Kidney (tissue), 14 donors: ENCODE measurements around the gene AUTS2. TPM values are rescaled to one million over a fixed set of nuclear protein-coding genes. Genes with fewer than 3 reads are reported as not detected.

Experiments
- DNase-seq, 5 donors: peaks; one replicate each; pipeline ENCODE4 v3.0.0-alpha.2; 2013 to 2020
- FAIRE-seq: peaks from 2 replicates; lab custom pipeline; 2012; peaks lifted over from hg19 to GRCh38; lab: Jason Lieb, UNC
- H3K27ac ChIP-seq, 2 donors: one replicate each; pipeline ENCODE4 v1.7.0; 2013; ENCODE audit warnings: low read depth in 2 of 2, low read length in 2 of 2, inconsistent platforms in 1 of 2
- H3K27me3 ChIP-seq: one replicate; pipeline ENCODE4 v1.7.1; 2013; ENCODE audit warnings: low read length, inconsistent platforms; ENCODE audit not compliant: control insufficient read depth, insufficient read depth
- H3K36me3 ChIP-seq, 3 donors: one replicate each; pipeline versions ENCODE4 v1.7.0 to v1.7.1; 2013; ENCODE audit warnings: low read length in 3 of 3, control low read depth in 1 of 3, inconsistent platforms in 1 of 3; ENCODE audit not compliant: insufficient read depth in 3 of 3, control insufficient read depth in 2 of 3
- H3K4me1 ChIP-seq, 3 donors: one replicate each; pipeline versions ENCODE4 v1.7.0 to v1.7.1; 2013; ENCODE audit warnings: low read length in 3 of 3, inconsistent platforms in 1 of 3, low read depth in 1 of 3; ENCODE audit not compliant: control insufficient read depth in 2 of 3, insufficient read depth in 2 of 3
- H3K4me3 ChIP-seq, 3 donors: one replicate each; pipeline versions ENCODE4 v1.7.0 to v1.8.1; 2013; ENCODE audit warnings: low read length in 3 of 3, control low read depth in 1 of 3, inconsistent platforms in 1 of 3
- H3K9ac ChIP-seq, 3 donors: one replicate each; pipeline versions ENCODE4 v1.7.0 to v1.7.1; 2013; ENCODE audit warnings: low read length in 3 of 3, control low read depth in 1 of 3, inconsistent platforms in 1 of 3
- H3K9me3 ChIP-seq, 3 donors: one replicate each; pipeline versions ENCODE4 v1.7.0 to v1.7.1; 2013; ENCODE audit warnings: low read length in 3 of 3, control low read depth in 1 of 3, inconsistent platforms in 1 of 3; ENCODE audit not compliant: control insufficient read depth in 2 of 3, insufficient read depth in 1 of 3
- CTCF ChIP-seq: IDR thresholded peaks from 3 replicates; pipeline ENCODE4 v1.5.1; 2012; ENCODE audit warnings: mild to moderate bottlenecking, moderate library complexity, borderline replicate concordance; ENCODE audit not compliant: insufficient read depth; ENCODE audit errors: extremely low read depth
- intact Hi-C: fragments of 100-400 bp; cut with DNase I; formaldehyde crosslinking; loops from one replicate; pipeline ENCODE4 v1.11.1; 2022
- polyA plus RNA-seq: library from polyadenylated mRNA; stranded (reverse); fragments of 350-450 nt; fragmentation: Illumina TruSeq; extraction: RNeasy Lipid Tissue Mini Kit (QIAGEN cat#74804); gene quantifications from one replicate; pipeline ENCODE4 v1.2.3, GENCODE V29; 2014; ENCODE audit warnings: low read depth, low replicate concordance; ENCODE audit not compliant: insufficient read depth
- total RNA-seq: library from RNA; stranded (reverse); fragmentation: NEBNext Ultra II Directional; extraction: Animal tissue kit (Norgen Biotek cat#: 25700); gene quantifications from one replicate; pipeline ENCODE4 v1.2.1, GENCODE V29; 2021
- donor health status: control.
- donor health status: control.
- donor health status: control.
- donor health status: control.
- donor health status: control.
- donor health status: DM: yes; HTN: yes; CAD: no.
- donor health status: Normal renal cell carcinoma (clear cell type).

Gene AUTS2
- total and polyA plus RNA-seq, 2 donors from 2014 or later, result 5.2 to 33.8 TPM

GRCh38 chr7:69959789-69960499 is 361.7 kb downstream of the AUTS2 start:
- no peaks in the 10 kb centered on the region for H3K27me3 ChIP-seq
- peaks cover 0 to 3% (median 0%) of the 10 kb centered on the region in 3 donors for H3K4me1 ChIP-seq
- no peaks in the 10 kb centered on the region for H3K36me3 ChIP-seq
- no peak overlapping the region for H3K27ac ChIP-seq
- FAIRE-seq (no peak), DNase-seq (no peak)
- no peak overlapping the region for H3K9ac ChIP-seq
- no peak overlapping the region for H3K4me3 ChIP-seq
- intact Hi-C loops, result no loop called here
- TF ChIP-seq CTCF, result no peak
- no peaks in the 10 kb centered on the region for H3K9me3 ChIP-seq

- Histone ChIP-seq H3K36me3 (no peaks in the 10 kb centered on the region), H3K4me1 (peaks cover 0 to 3% (median 0%) of the 10 kb centered on the region in 3 donors)
Measured at GRCh38 chr7:69961436-69961835, 363.2 kb downstream of the AUTS2 start.

GRCh38 chr7:69962186-69963065 is 364.2 kb downstream of the AUTS2 start:
- intact Hi-C loops, result no loop called here
- FAIRE-seq (no peak), DNase-seq (peak in 1 of 5 donors; percentile 42)
- Histone ChIP-seq H3K27ac (no peak overlapping the region), H3K4me3 (no peak overlapping the region), H3K9me3 (no peaks in the 10 kb centered on the region), H3K27me3 (no peaks in the 10 kb centered on the region), H3K9ac (no peak overlapping the region), H3K36me3 (no peaks in the 10 kb centered on the region), H3K4me1 (peaks cover 0 to 7% (median 0%) of the 10 kb centered on the region in 3 donors)
- TF ChIP-seq CTCF, result no peak

More at GRCh38 chr7:69961436-69961835, 363.2 kb downstream of the AUTS2 start:
- DNase-seq, result no peak
- FAIRE-seq, result no peak
- intact Hi-C loops, result no loop called here
- no peaks in the 10 kb centered on the region for H3K27me3 ChIP-seq
- H3K9me3 ChIP-seq, result no peaks in the 10 kb centered on the region
- TF ChIP-seq CTCF, result no peak
- no peak overlapping the region for H3K9ac ChIP-seq
- no peak overlapping the region for H3K27ac ChIP-seq
- H3K4me3 ChIP-seq, result no peak overlapping the region
